Memory B cell (primary cell): Measurements from ENCODE around the gene ATP6AP1.

ENCODE experiments used
- ATAC-seq: fragments of 150-1000 bp; cut with Tn5 transposase; 2 replicates; pipeline ENCODE4 v1.10.0; 2021; ENCODE audit warnings: low read depth, mild to moderate bottlenecking, moderate library complexity
- DNase-seq, 2 donors: peaks; one replicate each; pipeline ENCODE4 v3.0.0; 2022; ENCODE audit warnings: low spot score in 2 of 2
- H3K27ac Mint-ChIP-seq: one replicate; pipeline ENCODE4 v1.8.0; 2022; ENCODE audit warnings: mild to moderate bottlenecking, moderate library complexity, mixed read lengths
- H3K27me3 Mint-ChIP-seq: one replicate; pipeline ENCODE4 v1.8.0; 2022; ENCODE audit warnings: mixed read lengths
- H3K36me3 Mint-ChIP-seq: one replicate; pipeline ENCODE4 v1.8.0; 2022; ENCODE audit warnings: mild to moderate bottlenecking, mixed read lengths
- H3K4me1 Mint-ChIP-seq: one replicate; pipeline ENCODE4 v1.8.0; 2022; ENCODE audit warnings: mixed read lengths
- H3K4me3 Mint-ChIP-seq: one replicate; pipeline ENCODE4 v1.8.0; 2022; ENCODE audit warnings: mild to moderate bottlenecking, moderate library complexity, mixed read lengths
- H3K9me3 Mint-ChIP-seq: one replicate; pipeline ENCODE4 v1.8.0; 2022; ENCODE audit warnings: mixed read lengths

ATP6AP1 gene

DNA sequence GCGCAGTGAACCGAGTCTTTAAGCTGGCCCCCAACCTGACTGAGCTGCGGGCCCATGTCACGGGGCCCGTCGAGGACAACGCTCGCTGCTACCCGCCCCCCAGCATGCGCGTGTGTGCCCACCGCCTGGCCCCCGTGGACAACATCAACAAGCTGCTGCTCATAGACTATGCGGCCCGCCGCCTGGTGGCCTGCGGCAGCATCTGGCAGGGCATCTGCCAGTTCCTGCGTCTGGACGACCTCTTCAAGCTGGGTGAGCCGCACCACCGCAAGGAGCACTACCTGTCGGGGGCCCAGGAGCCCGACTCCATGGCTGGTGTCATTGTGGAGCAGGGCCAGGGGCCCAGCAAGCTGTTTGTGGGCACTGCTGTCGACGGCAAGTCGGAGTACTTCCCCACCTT is 31.8 kb downstream of the ATP6AP1 start:
- DNase-seq, result no peak
- no peak overlapping the region for H3K27ac Mint-ChIP-seq
- peaks cover 17% of the 10 kb centered on the region for H3K4me1 Mint-ChIP-seq
- ATAC-seq, result no peak
- peaks cover 6% of the 10 kb centered on the region for H3K36me3 Mint-ChIP-seq
- no peaks in the 10 kb centered on the region for H3K9me3 Mint-ChIP-seq
- no peaks in the 10 kb centered on the region for H3K27me3 Mint-ChIP-seq
- peak overlapping the region; percentile 69 for H3K4me3 Mint-ChIP-seq

DNA sequence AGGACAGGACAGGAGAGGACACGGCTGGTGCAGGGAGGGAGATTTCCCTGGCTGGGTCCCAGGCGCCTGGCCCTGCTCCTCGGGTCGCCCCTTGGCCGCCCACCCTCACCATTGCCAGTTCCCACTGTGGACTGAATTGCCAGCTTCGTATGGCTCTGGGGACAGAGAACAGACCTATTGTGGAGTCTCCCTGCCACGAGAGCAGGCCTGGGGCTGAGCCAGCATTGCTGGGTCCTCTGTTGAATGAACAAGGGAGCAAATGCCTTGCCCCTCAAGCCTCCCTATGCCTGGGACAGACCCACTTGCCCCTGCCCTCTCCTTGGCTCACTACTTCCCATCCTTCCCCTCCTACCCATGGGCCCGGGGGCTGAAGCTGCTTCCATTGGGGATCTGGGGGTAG is 33.9 kb downstream of the ATP6AP1 start:
- no peak overlapping the region for H3K27ac Mint-ChIP-seq
- no peaks in the 10 kb centered on the region for H3K27me3 Mint-ChIP-seq
- DNase-seq (no peak), ATAC-seq (no peak)
- H3K9me3 Mint-ChIP-seq, result no peaks in the 10 kb centered on the region
- H3K36me3 Mint-ChIP-seq, result peaks cover 8% of the 10 kb centered on the region
- no peak overlapping the region for H3K4me3 Mint-ChIP-seq
- H3K4me1 Mint-ChIP-seq, result peaks cover 15% of the 10 kb centered on the region

DNA sequence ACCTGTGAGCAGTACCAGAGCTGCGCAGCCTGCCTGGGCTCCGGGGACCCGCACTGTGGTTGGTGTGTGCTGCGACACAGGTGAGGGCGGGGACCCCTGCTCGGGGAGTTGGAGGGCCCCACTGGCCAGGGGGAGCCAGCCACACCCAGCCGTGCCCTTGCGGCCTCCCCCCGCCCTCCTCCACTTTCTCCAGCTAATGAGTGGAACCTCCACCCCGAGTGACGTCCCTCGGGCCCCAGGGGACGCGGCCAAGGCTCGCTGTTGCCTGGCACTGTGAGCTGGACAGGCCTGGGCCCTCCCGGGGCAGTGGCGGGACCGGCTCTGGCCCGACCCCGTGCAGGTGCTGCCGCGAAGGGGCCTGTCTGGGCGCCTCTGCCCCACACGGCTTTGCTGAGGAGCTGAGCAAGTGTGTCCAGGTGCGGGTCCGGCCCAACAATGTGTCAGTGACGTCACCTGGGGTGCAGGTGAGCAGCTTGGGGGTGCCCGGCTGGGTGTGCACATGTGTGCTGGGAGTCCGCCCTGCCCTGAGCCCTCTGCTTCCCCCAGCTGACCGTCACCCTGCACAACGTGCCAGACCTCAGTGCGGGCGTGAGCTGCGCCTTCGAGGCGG is 35.2 kb downstream of the ATP6AP1 start:
- Mint-ChIP-seq H3K27me3 (no peaks in the 10 kb centered on the region), H3K36me3 (peaks cover 8% of the 10 kb centered on the region), H3K9me3 (no peaks in the 10 kb centered on the region), H3K4me3 (no peak overlapping the region), H3K27ac (no peak overlapping the region), H3K4me1 (peaks cover 14% of the 10 kb centered on the region)
- ATAC-seq, result no peak
- no peak for DNase-seq

DNA sequence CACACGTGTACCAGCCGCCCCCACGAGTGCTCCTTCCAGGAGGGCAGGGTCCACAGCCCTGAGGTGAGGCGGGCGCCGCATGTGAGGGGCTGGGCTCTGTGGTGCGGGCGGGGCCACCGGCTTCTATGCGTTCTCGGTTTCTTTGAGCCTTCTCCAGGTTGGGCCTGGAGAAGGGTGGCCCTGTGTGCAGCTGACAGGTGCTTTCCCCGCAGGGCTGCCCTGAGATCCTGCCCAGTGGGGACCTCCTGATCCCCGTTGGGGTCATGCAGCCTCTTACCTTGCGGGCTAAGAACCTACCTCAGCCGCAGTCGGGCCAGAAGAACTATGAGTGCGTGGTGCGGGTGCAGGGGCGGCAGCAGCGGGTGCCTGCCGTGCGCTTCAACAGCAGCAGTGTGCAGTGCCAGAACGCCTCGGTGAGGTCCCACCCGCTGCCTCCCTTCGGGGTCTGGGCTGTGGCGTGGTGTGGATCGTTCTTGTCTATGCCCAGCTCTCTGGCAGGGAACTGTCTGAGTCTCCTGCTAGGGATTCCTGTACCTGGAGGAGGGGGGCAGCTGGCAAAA is 36.4 kb downstream of the ATP6AP1 start:
- Mint-ChIP-seq H3K27ac (no peak overlapping the region), H3K36me3 (peaks cover 8% of the 10 kb centered on the region), H3K4me3 (no peak overlapping the region), H3K4me1 (peaks cover 10% of the 10 kb centered on the region), H3K27me3 (no peaks in the 10 kb centered on the region), H3K9me3 (no peaks in the 10 kb centered on the region)
- ATAC-seq, result no peak
- DNase-seq, result no peak

DNA sequence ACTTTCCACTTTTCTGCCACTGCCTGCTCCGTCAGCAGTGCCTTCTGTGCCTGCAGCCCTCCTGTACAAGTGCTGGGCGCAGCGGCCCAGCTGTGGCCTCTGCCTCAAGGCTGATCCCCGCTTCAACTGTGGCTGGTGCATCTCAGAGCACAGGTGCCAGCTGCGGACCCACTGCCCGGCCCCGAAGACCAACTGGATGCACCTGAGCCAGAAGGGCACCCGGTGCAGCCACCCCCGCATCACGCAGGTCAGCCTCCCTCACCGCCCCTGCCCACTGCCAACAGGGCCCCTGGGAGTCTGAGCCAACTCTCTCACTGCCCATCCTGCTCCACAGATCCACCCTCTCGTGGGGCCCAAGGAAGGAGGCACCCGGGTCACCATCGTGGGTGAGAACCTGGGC is 37.1 kb downstream of the ATP6AP1 start:
- no peaks in the 10 kb centered on the region for H3K9me3 Mint-ChIP-seq
- peaks cover 8% of the 10 kb centered on the region for H3K36me3 Mint-ChIP-seq
- DNase-seq, result no peak
- H3K27me3 Mint-ChIP-seq, result no peaks in the 10 kb centered on the region
- ATAC-seq, result no peak
- no peak overlapping the region for H3K27ac Mint-ChIP-seq
- H3K4me1 Mint-ChIP-seq, result peaks cover 6% of the 10 kb centered on the region
- H3K4me3 Mint-ChIP-seq, result no peak overlapping the region

DNA sequence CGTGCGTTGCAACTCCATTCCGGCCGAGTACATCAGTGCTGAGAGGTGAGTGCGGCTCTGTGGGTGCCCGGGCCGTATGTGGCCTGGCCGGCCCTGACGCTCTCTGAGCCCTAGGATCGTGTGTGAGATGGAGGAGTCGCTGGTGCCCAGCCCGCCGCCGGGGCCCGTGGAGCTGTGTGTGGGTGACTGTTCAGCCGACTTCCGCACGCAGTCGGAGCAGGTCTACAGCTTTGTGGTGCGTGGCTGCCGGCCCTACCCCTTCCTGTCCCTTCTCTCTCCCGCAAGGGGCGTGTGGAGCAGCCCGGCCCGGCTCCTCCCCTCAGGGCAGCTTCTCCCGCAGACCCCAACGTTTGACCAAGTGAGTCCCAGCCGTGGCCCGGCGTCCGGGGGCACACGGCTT is 37.6 kb downstream of the ATP6AP1 start:
- DNase-seq, result no peak
- Mint-ChIP-seq H3K36me3 (peaks cover 10% of the 10 kb centered on the region), H3K4me3 (no peak overlapping the region), H3K4me1 (peaks cover 6% of the 10 kb centered on the region), H3K27me3 (no peaks in the 10 kb centered on the region), H3K9me3 (no peaks in the 10 kb centered on the region), H3K27ac (no peak overlapping the region)
- ATAC-seq, result no peak

DNA sequence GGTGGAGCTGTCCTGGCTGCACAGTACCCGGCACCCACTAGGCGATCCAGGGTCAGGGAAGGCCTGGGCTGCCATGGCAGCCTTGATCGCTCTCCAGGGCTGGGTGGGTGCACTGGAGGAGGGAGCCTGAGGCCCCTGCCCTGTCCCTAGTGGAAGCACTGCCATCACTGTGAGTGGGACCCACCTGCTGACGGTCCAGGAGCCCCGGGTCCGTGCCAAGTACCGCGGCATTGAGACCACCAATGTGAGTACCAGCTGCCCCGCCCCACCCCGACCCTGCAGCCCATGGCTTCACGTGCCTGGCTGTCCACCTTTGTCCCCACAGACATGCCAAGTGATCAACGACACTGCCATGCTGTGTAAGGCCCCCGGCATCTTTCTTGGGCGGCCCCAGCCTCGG is 38.4 kb downstream of the ATP6AP1 start:
- Mint-ChIP-seq H3K27me3 (no peaks in the 10 kb centered on the region), H3K4me1 (peaks cover 3% of the 10 kb centered on the region), H3K27ac (no peak overlapping the region), H3K36me3 (peaks cover 7% of the 10 kb centered on the region), H3K9me3 (no peaks in the 10 kb centered on the region), H3K4me3 (no peak overlapping the region)
- DNase-seq, result no peak
- no peak for ATAC-seq

DNA sequence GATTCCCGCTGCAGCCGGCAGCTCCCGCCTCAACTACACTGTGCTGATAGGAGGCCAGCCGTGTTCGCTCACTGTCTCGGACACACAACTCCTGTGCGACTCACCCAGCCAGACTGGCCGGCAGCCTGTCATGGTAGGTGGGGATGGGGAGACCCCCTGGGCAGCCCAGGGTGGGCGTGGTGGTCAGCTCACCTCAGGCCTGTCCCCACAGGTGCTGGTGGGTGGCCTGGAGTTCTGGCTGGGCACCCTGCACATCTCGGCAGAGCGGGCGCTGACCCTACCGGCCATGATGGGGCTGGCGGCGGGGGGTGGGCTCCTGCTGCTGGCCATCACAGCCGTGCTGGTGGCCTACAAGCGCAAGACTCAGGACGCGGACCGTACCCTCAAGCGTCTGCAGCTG is 39.1 kb downstream of the ATP6AP1 start:
- H3K4me1 Mint-ChIP-seq, result peaks cover 3% of the 10 kb centered on the region
- no peak overlapping the region for H3K27ac Mint-ChIP-seq
- no peak overlapping the region for H3K4me3 Mint-ChIP-seq
- H3K9me3 Mint-ChIP-seq, result no peaks in the 10 kb centered on the region
- peaks cover 7% of the 10 kb centered on the region for H3K36me3 Mint-ChIP-seq
- H3K27me3 Mint-ChIP-seq, result no peaks in the 10 kb centered on the region
- no peak for DNase-seq
- no peak for ATAC-seq

DNA sequence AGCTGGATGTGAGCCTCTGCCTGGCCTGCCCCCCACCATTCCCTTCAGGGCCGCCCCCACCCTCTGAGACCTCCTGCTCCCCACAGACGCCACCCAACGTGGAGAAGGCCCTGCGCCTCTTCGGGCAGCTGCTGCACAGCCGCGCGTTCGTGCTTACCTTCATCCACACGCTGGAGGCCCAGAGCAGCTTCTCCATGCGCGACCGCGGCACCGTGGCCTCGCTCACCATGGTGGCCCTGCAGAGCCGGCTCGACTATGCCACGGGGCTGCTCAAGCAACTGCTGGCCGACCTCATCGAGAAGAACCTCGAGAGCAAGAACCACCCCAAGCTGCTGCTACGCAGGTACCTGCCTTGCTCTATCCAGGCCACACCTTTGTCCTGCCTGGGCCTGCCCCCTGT is 39.7 kb downstream of the ATP6AP1 start:
- Mint-ChIP-seq H3K36me3 (peaks cover 5% of the 10 kb centered on the region), H3K4me3 (no peak overlapping the region), H3K4me1 (no peaks in the 10 kb centered on the region), H3K27ac (no peak overlapping the region), H3K27me3 (no peaks in the 10 kb centered on the region), H3K9me3 (no peaks in the 10 kb centered on the region)
- no peak for DNase-seq
- ATAC-seq, result no peak

DNA sequence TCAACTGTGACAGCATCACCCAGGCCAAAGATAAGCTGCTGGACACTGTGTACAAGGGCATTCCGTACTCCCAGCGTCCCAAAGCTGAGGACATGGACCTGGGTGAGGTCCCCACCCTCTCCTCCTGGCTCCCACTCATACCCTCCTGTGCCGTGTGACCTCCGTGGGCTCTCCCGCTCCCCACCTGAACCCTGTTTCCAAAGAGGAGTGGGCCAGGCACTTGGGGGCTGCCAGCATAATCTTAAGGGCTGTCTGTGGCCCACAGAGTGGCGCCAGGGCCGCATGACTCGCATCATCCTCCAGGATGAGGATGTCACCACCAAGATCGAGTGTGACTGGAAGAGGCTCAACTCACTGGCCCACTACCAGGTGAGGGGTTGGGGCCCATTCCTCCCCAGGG is 40.6 kb downstream of the ATP6AP1 start:
- Mint-ChIP-seq H3K4me3 (no peak overlapping the region), H3K36me3 (peaks cover 7% of the 10 kb centered on the region)
- ATAC-seq, result no peak

DNA sequence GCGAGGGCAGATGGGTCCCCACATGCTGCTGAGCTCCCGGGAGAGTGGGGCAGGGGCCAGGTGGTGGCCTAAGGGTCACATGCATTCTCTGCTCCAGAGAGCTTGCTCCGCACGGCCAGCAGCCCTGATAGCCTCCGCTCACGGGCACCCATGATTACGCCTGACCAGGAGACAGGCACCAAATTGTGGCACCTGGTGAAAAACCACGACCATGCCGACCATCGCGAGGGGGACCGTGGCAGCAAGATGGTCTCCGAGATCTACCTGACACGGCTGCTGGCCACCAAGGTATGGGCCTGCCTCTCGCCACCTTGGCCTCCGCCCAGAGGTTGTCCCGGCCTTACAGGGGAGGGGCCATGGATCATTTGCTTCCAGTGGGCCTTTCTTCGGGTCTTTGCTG is 41.4 kb downstream of the ATP6AP1 start:
- H3K27ac Mint-ChIP-seq, result no peak overlapping the region
- no peaks in the 10 kb centered on the region for H3K27me3 Mint-ChIP-seq
- ATAC-seq (no peak), DNase-seq (no peak)
- H3K4me3 Mint-ChIP-seq, result no peak overlapping the region
- H3K9me3 Mint-ChIP-seq, result no peaks in the 10 kb centered on the region
- H3K4me1 Mint-ChIP-seq, result no peaks in the 10 kb centered on the region
- peaks cover 7% of the 10 kb centered on the region for H3K36me3 Mint-ChIP-seq

More for the DNA sequence above, 40.6 kb downstream of the ATP6AP1 start:
- DNase-seq, result no peak
- Mint-ChIP-seq H3K27ac (no peak overlapping the region), H3K27me3 (no peaks in the 10 kb centered on the region), H3K9me3 (no peaks in the 10 kb centered on the region), H3K4me1 (no peaks in the 10 kb centered on the region)

DNA sequence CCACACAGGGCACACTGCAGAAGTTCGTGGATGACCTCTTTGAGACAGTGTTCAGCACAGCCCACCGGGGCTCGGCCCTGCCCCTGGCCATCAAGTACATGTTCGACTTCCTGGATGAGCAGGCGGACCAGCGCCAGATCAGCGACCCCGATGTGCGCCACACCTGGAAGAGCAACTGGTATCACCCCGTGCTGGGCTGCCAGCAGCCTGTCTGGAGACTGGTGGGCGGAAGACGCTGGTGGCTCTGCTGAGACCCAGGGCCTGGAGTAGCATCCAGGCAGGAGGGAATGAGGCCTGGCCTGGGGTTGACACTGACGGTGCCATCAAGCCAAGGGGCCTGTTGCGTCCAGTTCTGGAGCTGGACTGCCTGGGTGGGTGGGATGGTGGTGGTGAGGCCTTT is 42.0 kb downstream of the ATP6AP1 start:
- no peak for ATAC-seq

DNA sequence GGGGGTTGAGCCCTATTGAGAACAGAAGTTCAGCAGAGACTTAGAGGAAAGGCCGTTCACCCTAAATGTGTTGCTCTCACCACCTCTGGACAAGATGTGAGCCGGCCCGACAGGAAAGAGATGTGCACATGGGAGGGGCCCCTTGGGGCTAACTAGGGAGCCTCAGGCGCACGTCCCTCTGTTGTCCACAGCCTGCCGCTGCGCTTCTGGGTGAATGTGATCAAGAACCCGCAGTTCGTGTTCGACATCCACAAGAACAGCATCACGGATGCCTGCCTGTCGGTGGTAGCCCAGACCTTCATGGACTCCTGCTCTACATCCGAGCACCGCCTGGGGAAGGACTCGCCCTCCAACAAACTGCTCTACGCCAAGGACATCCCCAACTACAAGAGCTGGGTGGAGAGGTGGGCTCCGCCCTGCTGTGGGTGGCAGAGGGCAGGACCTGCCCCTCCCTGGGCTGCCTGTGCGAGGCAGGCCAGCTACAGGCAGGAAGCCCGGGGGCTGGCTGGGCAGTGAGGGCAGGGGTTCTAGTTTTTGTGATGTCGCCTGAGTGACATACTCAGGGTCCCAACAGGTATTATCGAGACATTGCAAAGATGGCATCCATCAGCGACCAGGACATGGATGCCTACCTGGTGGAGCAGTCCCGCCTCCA is 42.6 kb downstream of the ATP6AP1 start:
- no peak overlapping the region for H3K27ac Mint-ChIP-seq
- no peaks in the 10 kb centered on the region for H3K9me3 Mint-ChIP-seq
- no peaks in the 10 kb centered on the region for H3K4me1 Mint-ChIP-seq
- peaks cover 5% of the 10 kb centered on the region for H3K36me3 Mint-ChIP-seq
- H3K4me3 Mint-ChIP-seq, result no peak overlapping the region
- no peak for DNase-seq
- no peaks in the 10 kb centered on the region for H3K27me3 Mint-ChIP-seq
- ATAC-seq, result no peak

More for the DNA sequence above, 42.0 kb downstream of the ATP6AP1 start:
- Mint-ChIP-seq H3K9me3 (no peaks in the 10 kb centered on the region), H3K27ac (no peak overlapping the region), H3K4me1 (no peaks in the 10 kb centered on the region), H3K36me3 (peaks cover 7% of the 10 kb centered on the region), H3K27me3 (no peaks in the 10 kb centered on the region), H3K4me3 (no peak overlapping the region)
- no peak for DNase-seq

DNA sequence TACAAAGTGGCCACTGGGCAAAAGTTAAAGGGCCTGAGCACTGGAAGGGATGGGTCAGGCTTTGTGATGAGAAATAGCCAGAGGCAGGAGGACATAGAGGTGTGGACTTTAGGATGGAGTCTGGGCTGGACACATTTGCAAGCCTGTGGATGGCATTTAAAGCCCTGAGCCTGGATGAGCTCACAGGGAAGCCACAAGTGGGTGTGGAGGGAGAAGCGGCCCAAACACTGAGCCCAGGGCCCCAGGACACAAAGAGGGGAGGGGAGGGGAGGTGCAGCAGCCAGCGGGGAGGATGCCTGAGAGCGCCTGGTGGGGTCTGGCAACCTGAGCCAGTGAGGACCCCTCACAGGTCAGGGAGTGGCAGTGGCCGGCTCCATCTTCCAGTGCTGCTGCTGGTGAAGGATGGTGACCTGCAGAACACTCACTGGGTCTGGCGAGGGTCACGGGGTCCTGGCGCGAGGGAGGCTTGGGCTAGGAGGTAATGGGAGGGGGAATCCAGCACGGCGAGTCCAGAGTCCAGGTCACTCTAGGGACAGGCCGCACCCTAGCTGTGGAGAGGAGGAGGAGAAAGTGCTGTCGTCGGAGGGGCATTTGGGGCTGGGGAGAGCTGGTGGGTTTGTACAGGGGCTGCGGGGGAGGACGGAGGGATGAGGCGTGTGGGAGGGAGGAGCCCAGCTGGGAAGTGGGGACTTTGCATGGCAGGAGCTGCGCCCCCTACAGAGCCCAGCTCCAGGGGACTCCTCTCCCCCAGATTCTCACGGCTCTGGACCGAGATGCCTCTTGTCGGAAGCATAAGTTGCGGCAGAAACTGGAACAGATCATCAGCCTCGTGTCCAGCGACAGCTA is 43.6 kb downstream of the ATP6AP1 start:
- no peak for ATAC-seq

More for the DNA sequence above, 43.6 kb downstream of the ATP6AP1 start:
- no peak for DNase-seq
- no peaks in the 10 kb centered on the region for H3K27me3 Mint-ChIP-seq
- H3K27ac Mint-ChIP-seq, result no peak overlapping the region
- H3K4me3 Mint-ChIP-seq, result no peak overlapping the region
- H3K4me1 Mint-ChIP-seq, result no peaks in the 10 kb centered on the region
- peaks cover 5% of the 10 kb centered on the region for H3K36me3 Mint-ChIP-seq
- H3K9me3 Mint-ChIP-seq, result no peaks in the 10 kb centered on the region
